IMR-90 (cell line): Measurements from ENCODE around the gene TBC1D22B. TPM values are rescaled to one million over a fixed set of nuclear protein-coding genes. Genes with fewer than 3 reads are reported as not detected.

ENCODE experiments used
- ATAC-seq: fragments of 200-7000 bp; cut with Tn5 transposase; 2 replicates; pipeline ENCODE4 v1.9.1; 2020; ENCODE audit warnings: low read depth, mild to moderate bottlenecking, moderate library complexity
- BruUV-seq: library from RNA; stranded (reverse); fragments of 400-500 nt; replicated peaks from 2 replicates; lab custom pipeline; 2021; lab: Mats Ljungman, UMichigan
- CTCF ChIA-PET: fragments of 300-600 bp; formaldehyde crosslinking; extraction: SDS; loops from one replicate; lab custom pipeline; 2021; ENCODE audit warnings: antibody characterized with exemption; lab: Yijun Ruan, JAX
- POLR2A ChIA-PET: fragments of 300-600 bp; sonication (Branson Sonifier 250); formaldehyde crosslinking; loops from one replicate; lab custom pipeline; 2022; ENCODE audit warnings: antibody characterized with exemption; ENCODE audit not compliant: unreplicated experiment; lab: Charles Lee
- DNase-seq: peaks from one replicate; pipeline ENCODE4 v3.0.0; 2013
- H2AFZ ChIP-seq: replicated peaks from 2 replicates; pipeline ENCODE3; 2013; ENCODE audit warnings: low read length, mild to moderate bottlenecking; ENCODE audit not compliant: poor library complexity
- H2AK5ac ChIP-seq: 2 replicates; pipeline ENCODE4 v1.6.1; 2013; ENCODE audit warnings: low read depth, low read length, inconsistent platforms
- H2AK9ac ChIP-seq: replicated peaks from 2 replicates; pipeline ENCODE3; 2013; ENCODE audit warnings: mild to moderate bottlenecking, low read depth, low read length, moderate library complexity; ENCODE audit not compliant: poor library complexity
- H2BK120ac ChIP-seq: 2 replicates; pipeline ENCODE4 v1.6.1; 2013; ENCODE audit warnings: low read depth, low read length, inconsistent platforms
- H2BK15ac ChIP-seq: 3 replicates; pipeline ENCODE4 v1.6.1; 2013; ENCODE audit warnings: low read depth, low read length, inconsistent platforms
- H2BK20ac ChIP-seq: 2 replicates; pipeline ENCODE4 v1.6.1; 2013; ENCODE audit warnings: low read depth, mild to moderate bottlenecking, inconsistent platforms, low read length, moderate library complexity
- H2BK5ac ChIP-seq: 2 replicates; pipeline ENCODE4 v1.6.1; 2013; ENCODE audit warnings: mild to moderate bottlenecking, low read depth, low read length, inconsistent platforms; ENCODE audit not compliant: poor library complexity, severe bottlenecking
- H3K14ac ChIP-seq: replicated peaks from 2 replicates; pipeline ENCODE4 v1.6.1; 2013; ENCODE audit warnings: low read depth, low read length, inconsistent platforms
- H3K18ac ChIP-seq: 2 replicates; pipeline ENCODE4 v1.6.1; 2013; ENCODE audit warnings: low read depth, low read length, control low read depth
- H3K23ac ChIP-seq: 2 replicates; pipeline ENCODE4 v1.6.1; 2013; ENCODE audit warnings: low read depth, low read length, inconsistent platforms
- H3K27ac ChIP-seq: 2 replicates; pipeline ENCODE4 v1.5.1; 2013; ENCODE audit warnings: mild to moderate bottlenecking, control low read depth, low read length; ENCODE audit not compliant: insufficient read depth
- H3K27me3 ChIP-seq: 2 replicates; pipeline ENCODE4 v1.6.1; 2013; ENCODE audit warnings: low read length; ENCODE audit not compliant: control insufficient read depth, insufficient read depth
- H3K36me3 ChIP-seq: 2 replicates; pipeline ENCODE4 v1.6.1; 2013; ENCODE audit warnings: low read length, mixed read lengths; ENCODE audit not compliant: control insufficient read depth, insufficient read depth
- H3K4ac ChIP-seq: 2 replicates; pipeline ENCODE4 v1.6.1; 2013; ENCODE audit warnings: low read depth, low read length, inconsistent platforms
- H3K4me1 ChIP-seq: 2 replicates; pipeline ENCODE4 v1.6.1; 2013; ENCODE audit warnings: low read length, mixed read lengths; ENCODE audit not compliant: control insufficient read depth, insufficient read depth
- H3K4me2 ChIP-seq: 2 replicates; pipeline ENCODE4 v1.6.1; 2013; ENCODE audit warnings: low read depth, mild to moderate bottlenecking, control low read depth, low read length, moderate library complexity
- H3K4me3 ChIP-seq: 2 replicates; pipeline ENCODE4 v1.5.1; 2013; ENCODE audit warnings: low read depth, mild to moderate bottlenecking, control low read depth, low read length, moderate library complexity; ENCODE audit not compliant: insufficient read depth
- H3K56ac ChIP-seq: 2 replicates; pipeline ENCODE4 v1.6.1; 2013; ENCODE audit warnings: low read length, inconsistent platforms; ENCODE audit not compliant: insufficient read depth; ENCODE audit errors: extremely low read depth
- H3K79me1 ChIP-seq, 2 experiments: 2 replicates each; pipeline ENCODE4 v1.6.1; 2013; ENCODE audit warnings: low read length in 2 of 2, inconsistent platforms in 1 of 2, low read depth in 1 of 2
- H3K9ac ChIP-seq: 2 replicates; pipeline ENCODE4 v1.6.1; 2013; ENCODE audit warnings: low read depth, low read length, control low read depth
- H3K9me1 ChIP-seq: 2 replicates; pipeline ENCODE4 v1.6.1; 2013; ENCODE audit warnings: low read length, inconsistent platforms; ENCODE audit not compliant: insufficient read depth
- H3K9me3 ChIP-seq: 2 replicates; pipeline ENCODE4 v1.6.1; 2013; ENCODE audit warnings: low read length; ENCODE audit not compliant: control insufficient read depth, insufficient read depth
- H4K20me1 ChIP-seq: 2 replicates; pipeline ENCODE4 v1.6.1; 2013; ENCODE audit warnings: low read length, inconsistent platforms; ENCODE audit not compliant: insufficient read depth
- H4K5ac ChIP-seq: 2 replicates; pipeline ENCODE4 v1.6.1; 2013; ENCODE audit warnings: mild to moderate bottlenecking, low read depth, low read length, control low read depth
- H4K8ac ChIP-seq, 2 experiments: 2 replicates each; pipeline ENCODE4 v1.6.1; 2013; ENCODE audit warnings: low read depth in 2 of 2, low read length in 2 of 2, control low read depth in 1 of 2, inconsistent platforms in 1 of 2
- H4K91ac ChIP-seq: 2 replicates; pipeline ENCODE4 v1.6.1; 2013; ENCODE audit warnings: low read depth, low read length, inconsistent platforms; ENCODE audit not compliant: insufficient read depth
- BHLHE40 ChIP-seq: fragments of 150-350 bp; IDR thresholded peaks from 2 replicates; pipeline ENCODE4 v1.6.1; 2016; ENCODE audit warnings: mild to moderate bottlenecking, low read depth, low read length
- CEBPB ChIP-seq: IDR thresholded peaks from 2 replicates; pipeline ENCODE4 v1.6.1; 2012; ENCODE audit warnings: low read depth, low read length, improper control_type of control experiment
- CHD1 ChIP-seq: IDR thresholded peaks from 2 replicates; pipeline ENCODE4 v1.6.1; 2012; ENCODE audit warnings: low read depth, low read length, improper control_type of control experiment
- FOS ChIP-seq: fragments of 150-350 bp; IDR thresholded peaks from 2 replicates; pipeline ENCODE4 v1.6.1; 2016; ENCODE audit warnings: low read depth, low read length
- MAFK ChIP-seq: IDR thresholded peaks from 2 replicates; pipeline ENCODE4 v1.6.1; 2012; ENCODE audit warnings: low read depth, low read length, improper control_type of control experiment
- MXI1 ChIP-seq: IDR thresholded peaks from 2 replicates; pipeline ENCODE4 v1.6.1; 2012; ENCODE audit warnings: low read depth, mild to moderate bottlenecking, low read length, moderate library complexity, borderline replicate concordance
- NFE2L2 ChIP-seq: fragments of 150-350 bp; IDR thresholded peaks from 2 replicates; pipeline ENCODE4 v1.6.1; 2016; ENCODE audit warnings: low read depth, mild to moderate bottlenecking, low read length
- POLR2A ChIP-seq: IDR thresholded peaks from 2 replicates; pipeline ENCODE4 v1.6.1; 2012; ENCODE audit warnings: mild to moderate bottlenecking, low read depth, low read length
- RAD21 ChIP-seq: IDR thresholded peaks from 2 replicates; pipeline ENCODE4 v1.6.1; 2012; ENCODE audit warnings: low read length, improper control_type of control experiment
- SMC3 ChIP-seq: fragments of 150-350 bp; IDR thresholded peaks from 2 replicates; pipeline ENCODE4 v1.6.1; 2016; ENCODE audit warnings: low read depth, mild to moderate bottlenecking, antibody characterized with exemption, low read length, moderate library complexity
- WGBS, 2 experiments: methylation state at CpG; one replicate each; pipeline versions ENCODE4 v1.1.5 to v1.1.7; 2013; ENCODE audit warnings: missing lambda C conversion rate in 2 of 2; ENCODE audit not compliant: insufficient read length in 1 of 2; ENCODE audit errors: extremely low coverage in 2 of 2; 5-methylcytosine and 5-hydroxymethylcytosine counted together
- dilution Hi-C: fragments of 300-500 bp; cut with HindIII; formaldehyde crosslinking; loops from one replicate; pipeline ENCODE4 v1.14.3; 2018; ENCODE audit warnings: low sequenced_read_pairs; ENCODE audit not compliant: unreplicated experiment
- in situ Hi-C: fragments of 300-500 bp; cut with MboI; formaldehyde crosslinking; loops from 3 replicates; pipeline ENCODE4 v1.14.3; 2019; ENCODE audit warnings: low sequenced_read_pairs, inconsistent platforms, mixed read lengths
- intact Hi-C: fragments of 100-400 bp; cut with micrococcal nuclease; formaldehyde crosslinking; loops from 2 replicates; pipeline ENCODE4 v1.10.0; 2022
- polyA plus RNA-seq, 3 experiments: library from polyadenylated mRNA; depleted of rRNA; stranded (reverse); fragments of >200 nt; gene quantifications; 2 replicates each; pipeline ENCODE4 v1.2.3, GENCODE V29; 2012; ENCODE audit warnings: low replicate concordance in 1 of 3
- total RNA-seq: library from RNA; depleted of rRNA; stranded (reverse); fragments of >200 nt; gene quantifications from 2 replicates; pipeline ENCODE4 v1.2.3, GENCODE V29; 2012
- TF ChIP-seq, protein P1 (sequence below): conservative IDR thresholded peaks from 2 replicates; pipeline ENCODE4 v1.5.1; 2012; ENCODE audit warnings: mild to moderate bottlenecking, low read depth, low read length, improper control_type of control experiment

Gene TBC1D22B
- total and polyA plus RNA-seq, 2 of the 4 experiments (the other 2 are of a cell fraction) = 6.6 to 7.5 TPM

DNA sequence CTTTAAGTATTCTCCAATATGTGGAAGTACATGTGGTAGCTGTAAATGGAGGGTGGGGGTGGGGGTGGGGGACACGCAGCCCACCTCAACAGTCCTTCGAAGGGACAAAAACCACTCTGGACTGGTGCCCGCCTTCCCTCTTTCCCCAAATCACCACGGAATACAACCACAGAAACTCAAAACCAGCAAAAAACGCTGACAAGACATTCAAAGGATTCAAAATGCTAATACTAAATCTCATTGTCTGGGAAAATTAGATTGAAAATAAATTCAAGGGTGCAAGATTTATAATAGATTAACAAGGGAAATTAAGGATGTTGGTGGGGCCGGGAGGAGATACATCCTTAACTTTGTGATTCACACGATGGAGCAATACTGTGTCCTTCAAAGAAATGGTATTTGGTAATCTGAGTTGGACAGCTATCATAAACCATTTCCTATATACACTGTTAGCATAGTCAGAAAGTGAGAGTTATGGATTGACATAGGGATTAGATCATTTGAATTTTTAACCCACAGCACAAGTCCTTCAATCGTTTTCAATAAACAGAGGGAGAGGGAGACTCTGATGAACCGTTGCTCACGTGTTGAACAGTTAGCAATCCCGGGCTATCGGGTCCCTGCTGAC is 766 bp upstream of the TBC1D22B start:
- Histone ChIP-seq H4K5ac (no peak overlapping the region), H3K27ac (no peak overlapping the region), H3K23ac (no peak overlapping the region), H3K9ac (no peak overlapping the region), H2AFZ (peak overlapping the region; percentile 48), H3K9me3 (no peaks in the 10 kb centered on the region), H4K8ac (peak overlapping the region in 1 of 2 experiments; percentile 46; a peak in 2 of 4 replicates), H3K27me3 (no peaks in the 10 kb centered on the region), H3K56ac (no peak overlapping the region), H2BK5ac (no peak overlapping the region), H4K91ac (no peak overlapping the region), H4K20me1 (no peaks in the 10 kb centered on the region), H3K14ac (no peak overlapping the region), H3K9me1 (no peaks in the 10 kb centered on the region), H3K4me1 (peaks cover 4% of the 10 kb centered on the region), H2AK9ac (no peak overlapping the region), H3K4ac (no peak overlapping the region), H2BK15ac (no peak overlapping the region; the same call in 2 of the 3 replicates), H3K4me2 (peak overlapping the region; percentile 84), H3K36me3 (no peaks in the 10 kb centered on the region), H2AK5ac (no peak overlapping the region), H3K4me3 (peak overlapping the region; percentile 92; the same call in 1 of the 2 replicates), H2BK120ac (no peak overlapping the region), H3K79me1 (peaks cover 16 to 34% of the 10 kb centered on the region in 2 experiments), H3K18ac (no peak overlapping the region), H2BK20ac (no peak overlapping the region)
- POLR2A ChIA-PET = interaction anchor here (0.5 to 1.3 kb wide), 2 partner anchors 12 to 580 kb away, joined by 3 read pairs; no protein-coding TSS in a partner anchor
- intact Hi-C loops (loop anchor here (2.0 kb wide), 1 partner anchor 52 kb away; no protein-coding TSS in a partner anchor), in situ Hi-C loops (no loop called here), dilution Hi-C loops (no loop called here)
- BruUV-seq = TSS peak; percentile 42
- WGBS, 2 experiments = no CpG with 5 or more reads among the region's 12 CpGs
- TF ChIP-seq MAFK = peak; percentile 86
- no peak for TF ChIP-seq SMC3
- TF ChIP-seq POLR2A = no peak
- TF ChIP-seq, protein P1, sequence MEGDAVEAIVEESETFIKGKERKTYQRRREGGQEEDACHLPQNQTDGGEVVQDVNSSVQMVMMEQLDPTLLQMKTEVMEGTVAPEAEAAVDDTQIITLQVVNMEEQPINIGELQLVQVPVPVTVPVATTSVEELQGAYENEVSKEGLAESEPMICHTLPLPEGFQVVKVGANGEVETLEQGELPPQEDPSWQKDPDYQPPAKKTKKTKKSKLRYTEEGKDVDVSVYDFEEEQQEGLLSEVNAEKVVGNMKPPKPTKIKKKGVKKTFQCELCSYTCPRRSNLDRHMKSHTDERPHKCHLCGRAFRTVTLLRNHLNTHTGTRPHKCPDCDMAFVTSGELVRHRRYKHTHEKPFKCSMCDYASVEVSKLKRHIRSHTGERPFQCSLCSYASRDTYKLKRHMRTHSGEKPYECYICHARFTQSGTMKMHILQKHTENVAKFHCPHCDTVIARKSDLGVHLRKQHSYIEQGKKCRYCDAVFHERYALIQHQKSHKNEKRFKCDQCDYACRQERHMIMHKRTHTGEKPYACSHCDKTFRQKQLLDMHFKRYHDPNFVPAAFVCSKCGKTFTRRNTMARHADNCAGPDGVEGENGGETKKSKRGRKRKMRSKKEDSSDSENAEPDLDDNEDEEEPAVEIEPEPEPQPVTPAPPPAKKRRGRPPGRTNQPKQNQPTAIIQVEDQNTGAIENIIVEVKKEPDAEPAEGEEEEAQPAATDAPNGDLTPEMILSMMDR = no peak
- TF ChIP-seq BHLHE40 = no peak
- no peak for TF ChIP-seq RAD21
- no peak for TF ChIP-seq NFE2L2
- TF ChIP-seq CHD1 = no peak
- no peak for TF ChIP-seq MXI1
- TF ChIP-seq CEBPB = peak; percentile 83
- no peak for TF ChIP-seq FOS
- ATAC-seq (no peak), DNase-seq (peak; percentile 66)
- CTCF ChIA-PET = no interaction called here
